BLaER1 treated with 17β-estradiol and CSF1 and Interleukin-3, amounts not matched to agents 10 nM and 100 nM (cell line): ENCODE measurements around the gene LILRA6.

Source experiments
- H3K27ac ChIP-seq, 11 experiments: shearing (Covaris generic); formaldehyde crosslinking; 2 replicates each; pipeline ENCODE4 v1.8.1; 2022
- H3K27me3 ChIP-seq, 11 experiments: shearing (Covaris generic); formaldehyde crosslinking; 2 replicates each; pipeline ENCODE4 v1.8.1; 2022
- H3K36me3 ChIP-seq, 11 experiments: shearing (Covaris generic); formaldehyde crosslinking; 2 replicates each; pipeline ENCODE4 v1.8.1; 2022
- H3K4me1 ChIP-seq, 10 experiments: shearing (Covaris generic); formaldehyde crosslinking; 2 replicates each; pipeline ENCODE4 v1.8.1; 2022
- H3K4me2 ChIP-seq, 11 experiments: shearing (Covaris generic); formaldehyde crosslinking; 2 replicates each; pipeline ENCODE4 v1.8.1; 2022
- H3K4me3 ChIP-seq, 10 experiments: shearing (Covaris generic); formaldehyde crosslinking; 2 replicates each; pipeline ENCODE4 v1.8.1; 2022
- H3K9ac ChIP-seq, 11 experiments: shearing (Covaris generic); formaldehyde crosslinking; 2 replicates each; pipeline ENCODE4 v1.8.1; 2022
- H3K9me3 ChIP-seq, 11 experiments: shearing (Covaris generic); formaldehyde crosslinking; replicated peaks in 1 of 11; 2 replicates each; pipeline ENCODE4 v1.8.1; 2022
- H4K20me1 ChIP-seq, 11 experiments: shearing (Covaris generic); formaldehyde crosslinking; 2 replicates each; pipeline ENCODE4 v1.8.1; 2022
- Cebpa-rat ChIP-seq, 11 experiments: shearing (Covaris generic); IDR thresholded peaks; 2 replicates each; pipeline ENCODE4 v1.8.1; 2022

The LILRA6 gene

DNA sequence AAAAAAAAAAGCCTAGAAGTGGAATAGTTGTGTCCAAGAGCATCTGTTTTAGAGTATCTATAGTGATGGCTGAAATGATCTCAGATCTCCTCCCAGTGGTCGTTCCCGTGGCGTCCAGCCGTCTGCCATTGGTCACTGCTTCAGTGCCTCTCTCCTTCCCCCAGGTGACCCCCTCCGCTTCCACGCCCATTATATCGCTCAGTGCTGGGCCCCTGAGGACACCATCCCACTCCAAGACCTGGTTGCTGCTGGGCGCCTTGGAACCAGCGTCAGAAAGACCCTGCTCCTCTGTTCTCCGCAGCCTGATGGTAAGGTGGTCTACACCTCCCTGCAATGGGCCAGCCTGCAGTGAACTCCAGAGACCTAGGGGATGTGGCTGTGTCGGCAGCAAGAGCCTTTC, 49.6 kb downstream of the LILRA6 start:
- Histone ChIP-seq H4K20me1 (peaks cover 4 to 26% (median 16%) of the 10 kb centered on the region in 11 experiments; a peak in 13 of 22 replicates), H3K27me3 (no peaks in the 10 kb centered on the region), H3K9ac (peak overlapping the region; percentile 86 to 95 (median 93); a peak in 21 of 22 replicates), H3K27ac (peak overlapping the region in 4 of 11 experiments; percentile 92 to 96 (median 95); a peak in 6 of 22 replicates), H3K4me1 (peaks cover 20 to 62% (median 27%) of the 10 kb centered on the region in 10 experiments), H3K4me2 (peak overlapping the region; percentile 93 to 100 (median 97)), H3K36me3 (peaks cover 32 to 54% (median 44%) of the 10 kb centered on the region in 11 experiments), H3K9me3 (no peaks in the 10 kb centered on the region), H3K4me3 (peak overlapping the region in 6 of 10 experiments; percentile 77 to 97 (median 85); a peak in 10 of 20 replicates)
- no peak for TF ChIP-seq Cebpa-rat (IDR thresholded peaks at IDR 0.05)

DNA sequence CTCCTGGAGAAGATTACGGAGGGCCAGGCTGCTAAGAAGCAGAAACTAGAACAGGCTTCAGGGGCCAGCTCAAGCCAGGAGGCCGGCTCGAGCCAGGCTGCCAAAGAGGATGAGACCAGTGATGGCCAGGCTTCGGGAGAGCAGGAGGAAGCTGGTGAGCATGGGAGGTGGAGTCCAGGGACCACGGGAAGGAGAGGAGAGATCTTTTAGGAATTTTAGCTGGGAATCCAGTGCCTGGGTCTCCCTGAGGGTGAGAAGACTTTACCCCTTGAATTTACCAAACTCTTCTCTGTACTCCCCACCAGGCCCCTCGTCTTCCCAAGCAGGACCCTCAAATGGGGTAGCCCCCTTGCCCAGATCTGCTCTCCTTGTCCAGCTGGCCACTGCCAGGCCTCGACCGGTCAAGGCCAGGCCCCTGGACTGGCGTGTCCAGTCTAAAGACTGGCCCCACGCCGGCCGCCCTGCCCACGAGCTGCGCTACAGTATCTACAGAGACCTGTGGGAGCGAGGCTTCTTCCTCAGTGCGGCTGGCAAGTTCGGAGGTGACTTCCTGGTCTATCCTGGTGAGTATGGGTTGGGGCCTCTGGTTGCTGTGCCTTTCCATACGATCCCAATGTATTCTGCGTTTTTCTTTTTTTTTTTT, 50.7 kb downstream of the LILRA6 start:
- H3K9ac ChIP-seq: peak overlapping the region; percentile 86 to 95 (median 93)
- peaks cover 39 to 53% (median 44%) of the 10 kb centered on the region in 11 experiments for H3K36me3 ChIP-seq
- peaks cover 8 to 32% (median 17%) of the 10 kb centered on the region in 11 experiments; a peak in 13 of 22 replicates for H4K20me1 ChIP-seq
- H3K27me3 ChIP-seq: no peaks in the 10 kb centered on the region
- peak overlapping the region; percentile 93 to 100 (median 97) for H3K4me2 ChIP-seq
- peak overlapping the region; percentile 76 to 97 (median 82) for H3K4me3 ChIP-seq
- H3K9me3 ChIP-seq: no peaks in the 10 kb centered on the region
- TF ChIP-seq Cebpa-rat (IDR thresholded peaks at IDR 0.05): no peak
- peak overlapping the region; percentile 83 to 97 (median 95) for H3K27ac ChIP-seq
- peaks cover 31 to 62% (median 37%) of the 10 kb centered on the region in 10 experiments for H3K4me1 ChIP-seq

- Histone ChIP-seq H4K20me1 (peaks cover 12 to 34% (median 17%) of the 10 kb centered on the region in 11 experiments; a peak in 14 of 22 replicates), H3K27ac (peak within 1 kb of the TSS; percentile 83 to 97 (median 95)), H3K4me3 (peak within 1 kb of the TSS; percentile 76 to 97 (median 82)), H3K4me2 (peak within 1 kb of the TSS; percentile 93 to 100 (median 97)), H3K27me3 (no peaks in the 10 kb centered on the region), H3K9ac (peak within 1 kb of the TSS; percentile 86 to 95 (median 93)), H3K36me3 (peaks cover 45 to 55% (median 47%) of the 10 kb centered on the region in 11 experiments), H3K9me3 (no peaks in the 10 kb centered on the region), H3K4me1 (peaks cover 37 to 62% (median 40%) of the 10 kb centered on the region in 10 experiments)
- TF ChIP-seq Cebpa-rat (IDR thresholded peaks at IDR 0.05): no peak
These were observed 51.4 kb downstream of the LILRA6 start, which contains the start of gene TSEN34 for GRCh38 chr19:54191011-54191810. Gene TSEN34 (plus strand): TSS chr19:54191308. CDS start chr19:54191365, 57 bp downstream.

GRCh38 chr19:54190503-54191010, 52.0 kb downstream of the LILRA6 start:
- Histone ChIP-seq H3K4me1 (peaks cover 37 to 60% (median 42%) of the 10 kb centered on the region in 10 experiments), H3K9me3 (no peaks in the 10 kb centered on the region), H4K20me1 (peaks cover 12 to 40% (median 17%) of the 10 kb centered on the region in 11 experiments; a peak in 14 of 22 replicates), H3K4me3 (peak overlapping the region; percentile 76 to 97 (median 82)), H3K9ac (peak overlapping the region; percentile 86 to 95 (median 93)), H3K27ac (peak overlapping the region; percentile 83 to 97 (median 95)), H3K4me2 (peak overlapping the region; percentile 93 to 100 (median 97); a peak in 19 of 22 replicates), H3K36me3 (peaks cover 48 to 57% (median 52%) of the 10 kb centered on the region in 11 experiments), H3K27me3 (no peaks in the 10 kb centered on the region)
- no peak for TF ChIP-seq Cebpa-rat (IDR thresholded peaks at IDR 0.05)

DNA sequence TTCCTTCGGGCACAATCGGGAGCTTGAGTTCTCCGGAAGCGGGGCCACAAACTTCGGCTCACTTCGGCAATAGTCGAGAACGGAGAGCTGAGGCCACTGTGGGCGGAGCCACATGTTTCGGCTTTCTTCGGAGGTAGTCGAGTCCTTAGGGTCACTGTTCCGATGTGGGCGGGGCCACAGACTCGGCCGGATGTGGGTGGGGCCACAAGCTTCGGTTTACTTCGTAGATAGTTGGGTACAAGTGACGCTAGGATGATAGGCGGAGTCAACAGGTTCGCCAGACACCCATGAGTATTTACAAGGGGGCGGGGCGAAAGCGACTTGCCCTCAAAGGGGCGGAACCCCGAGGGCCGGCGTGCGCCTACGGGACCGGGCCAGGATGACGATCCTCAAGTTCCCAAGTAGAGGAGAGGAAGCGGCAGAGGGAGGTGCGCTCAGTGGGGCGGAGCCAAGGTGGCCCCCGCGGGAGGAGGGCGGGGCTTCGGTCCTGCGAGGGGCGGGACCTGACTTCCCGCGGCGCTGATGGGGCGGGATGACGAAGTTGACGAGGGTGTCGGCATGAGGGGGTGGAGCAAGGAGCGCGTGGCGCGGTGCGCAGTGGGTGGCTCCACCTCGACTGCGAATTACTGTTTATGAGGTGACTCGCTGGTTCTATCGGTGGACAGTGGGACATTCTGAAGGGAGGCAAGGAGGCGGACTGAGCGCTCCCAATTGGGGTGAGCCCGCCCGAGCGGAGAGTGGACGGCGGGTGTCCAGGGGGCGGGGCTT, 52.7 kb downstream of the LILRA6 start:
- TF ChIP-seq Cebpa-rat (IDR thresholded peaks at IDR 0.05): no peak
- Histone ChIP-seq H3K9me3 (no peaks in the 10 kb centered on the region), H3K9ac (peak overlapping the region; percentile 88 to 95 (median 94)), H3K4me3 (peak overlapping the region; percentile 77 to 97 (median 86)), H4K20me1 (peaks cover 12 to 45% (median 18%) of the 10 kb centered on the region in 11 experiments; a peak in 15 of 22 replicates), H3K4me1 (peaks cover 37 to 59% (median 43%) of the 10 kb centered on the region in 10 experiments), H3K27ac (peak overlapping the region; percentile 90 to 97 (median 95)), H3K36me3 (peaks cover 48 to 57% (median 52%) of the 10 kb centered on the region in 11 experiments), H3K27me3 (no peaks in the 10 kb centered on the region), H3K4me2 (peak overlapping the region in 9 of 11 experiments; percentile 35 to 66 (median 51); a peak in 13 of 22 replicates)

DNA sequence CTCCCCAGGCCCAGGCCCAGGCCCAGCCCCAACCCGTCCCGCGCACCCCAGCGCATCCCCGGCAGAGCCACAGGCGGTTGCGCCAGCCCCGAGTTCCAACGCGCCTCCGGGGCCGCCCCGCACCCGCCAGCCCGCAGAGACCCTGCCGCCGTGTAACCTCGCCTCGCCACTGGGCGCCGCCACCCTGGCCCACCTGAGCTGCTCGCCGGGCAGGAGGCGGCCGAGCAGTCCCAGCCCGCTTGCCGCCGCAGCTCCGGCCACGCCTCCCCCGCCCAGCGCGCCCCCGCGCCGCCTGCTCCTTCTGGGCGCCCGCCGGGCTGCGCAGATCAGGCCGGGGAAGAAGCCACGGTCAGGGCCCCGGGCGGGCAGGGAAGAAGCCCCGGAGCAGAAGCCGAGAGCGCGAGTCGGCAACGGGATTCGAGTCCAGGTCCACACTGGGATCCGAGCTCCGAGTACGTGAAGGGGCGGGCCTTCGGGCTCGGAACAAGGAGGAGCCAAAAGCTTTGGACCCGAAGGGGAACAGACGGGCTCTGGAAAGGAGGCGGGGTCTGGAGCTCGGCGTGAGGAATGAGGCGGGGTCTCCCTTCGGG, 53.4 kb downstream of the LILRA6 start, which contains the start of gene MBOAT7:
MBOAT7 (minus strand) TSS at position 436 of the 590 bp plus-strand sequence. CDS start 1,072 bp downstream, outside the sequence.
- H3K4me3 ChIP-seq: peak within 1 kb of the TSS; percentile 77 to 97 (median 86)
- peak within 1 kb of the TSS; percentile 79 to 99 (median 94) for H3K4me2 ChIP-seq
- H3K4me1 ChIP-seq: peaks cover 37 to 54% (median 42%) of the 10 kb centered on the region in 10 experiments
- TF ChIP-seq Cebpa-rat (IDR thresholded peaks at IDR 0.05): no peak
- peak within 1 kb of the TSS; percentile 88 to 95 (median 94) for H3K9ac ChIP-seq
- H4K20me1 ChIP-seq: peaks cover 12 to 51% (median 18%) of the 10 kb centered on the region in 11 experiments; a peak in 15 of 22 replicates
- peak within 1 kb of the TSS; percentile 90 to 97 (median 95) for H3K27ac ChIP-seq
- H3K27me3 ChIP-seq: no peaks in the 10 kb centered on the region
- peaks cover 43 to 58% (median 49%) of the 10 kb centered on the region in 11 experiments for H3K36me3 ChIP-seq
- no peaks in the 10 kb centered on the region for H3K9me3 ChIP-seq

GRCh38 chr19:54188215-54188871, 54.2 kb downstream of the LILRA6 start:
- no peak for TF ChIP-seq Cebpa-rat (IDR thresholded peaks at IDR 0.05)
- H3K4me2 ChIP-seq: peak overlapping the region; percentile 79 to 99 (median 94)

More at GRCh38 chr19:54188215-54188871, 54.2 kb downstream of the LILRA6 start:
- no peaks in the 10 kb centered on the region for H3K27me3 ChIP-seq
- peak overlapping the region; percentile 75 to 96 (median 86) for H3K4me3 ChIP-seq
- H4K20me1 ChIP-seq: peaks cover 12 to 60% (median 18%) of the 10 kb centered on the region in 11 experiments; a peak in 15 of 22 replicates
- H3K9me3 ChIP-seq: peaks cover 0 to 4% (median 0%) of the 10 kb centered on the region in 11 experiments; a peak in 1 of 22 replicates
- H3K27ac ChIP-seq: peak overlapping the region; percentile 77 to 97 (median 91)
- peak overlapping the region; percentile 88 to 95 (median 94) for H3K9ac ChIP-seq
- H3K4me1 ChIP-seq: peaks cover 33 to 48% (median 39%) of the 10 kb centered on the region in 10 experiments
- H3K36me3 ChIP-seq: peaks cover 42 to 59% (median 50%) of the 10 kb centered on the region in 11 experiments
